ENCODE results near the gene LSAMP. TPM values are rescaled to one million over a fixed set of nuclear protein-coding genes. Genes with fewer than 3 reads are reported as not detected.

LSAMP gene
- total RNA-seq, 1 experiment from 2014 or later, result 0.15 TPM

- DNase-seq (no peak), ATAC-seq (no peak)
- no peaks in the 10 kb centered on the region for H3K36me3 ChIP-seq (ENCODE audit: low read depth, low read length)
- H4K20me1 ChIP-seq (ENCODE audit: low read length), result no peaks in the 10 kb centered on the region
- TF ChIP-seq CTCF (conservative IDR thresholded peaks at IDR 0.05; ENCODE audit: low read depth, low read length) (no peak), EZH2phosphoT487 (IDR thresholded peaks at IDR 0.05; ENCODE audit: borderline replicate concordance, low read length) (no peak), EZH2 (IDR thresholded peaks at IDR 0.05; ENCODE audit: low read length, unreplicated experiment) (no peak)
- H3F3A ChIP-seq (ENCODE audit: low read length, unreplicated experiment), result no peaks in the 10 kb centered on the region
- intact Hi-C loops (cut with micrococcal nuclease), result loop anchor here (1.0 to 5.0 kb wide), 3 partner anchors 89 to 836 kb away; no protein-coding TSS in a partner anchor
- H3K4me2 ChIP-seq (ENCODE audit: low read length), result no peak overlapping the region
- H3K79me2 ChIP-seq (ENCODE audit: low read length), result no peaks in the 10 kb centered on the region
- H3K9me3 ChIP-seq (ENCODE audit: low read length), result no peaks in the 10 kb centered on the region
- CTCF ChIA-PET, result interaction anchor here (0.7 kb wide), 1 partner anchor 89 kb away, joined by 5 read pairs; no protein-coding TSS in a partner anchor
- no peaks in the 10 kb centered on the region for H3K9me2 ChIP-seq (replicated peaks; ENCODE audit: low read length)
- POLR2A ChIA-PET (ENCODE audit: unreplicated experiment), result interaction anchor here (0.6 kb wide), 1 partner anchor 137 kb away, joined by 3 read pairs; no protein-coding TSS in a partner anchor
- H3K4me1 ChIP-seq (ENCODE audit: insufficient read depth, low read length), result no peaks in the 10 kb centered on the region
- H2AFZ ChIP-seq (ENCODE audit: low read length), result no peak overlapping the region
- no peak overlapping the region for H3K4me3 ChIP-seq (ENCODE audit: low read length)
- no peak overlapping the region for H3K27ac ChIP-seq (ENCODE audit: low read length)
- BruUV-seq (replicated peaks), result no TSS peak
- no peaks in the 10 kb centered on the region for H3K27me3 ChIP-seq (ENCODE audit: low read length)
- no peak overlapping the region for H3K9ac ChIP-seq (ENCODE audit: low read length)
Observed at GRCh38 chr3:115921711-115922110, 523.6 kb downstream of the LSAMP start.

- CTCF ChIA-PET, result no interaction called here
- Histone ChIP-seq H3K4me3 (ENCODE audit: low read length) (no peak overlapping the region), H3F3A (ENCODE audit: low read length, unreplicated experiment) (no peaks in the 10 kb centered on the region), H3K27ac (ENCODE audit: low read length) (no peak overlapping the region), H3K4me1 (ENCODE audit: insufficient read depth, low read length) (no peaks in the 10 kb centered on the region), H4K20me1 (ENCODE audit: low read length) (no peaks in the 10 kb centered on the region), H3K9me2 (replicated peaks; ENCODE audit: low read length) (no peaks in the 10 kb centered on the region), H3K4me2 (ENCODE audit: low read length) (no peak overlapping the region), H2AFZ (ENCODE audit: low read length) (no peak overlapping the region), H3K9me3 (ENCODE audit: low read length) (no peaks in the 10 kb centered on the region), H3K9ac (ENCODE audit: low read length) (no peak overlapping the region), H3K27me3 (ENCODE audit: low read length) (no peaks in the 10 kb centered on the region), H3K79me2 (ENCODE audit: low read length) (no peaks in the 10 kb centered on the region), H3K36me3 (ENCODE audit: low read depth, low read length) (no peaks in the 10 kb centered on the region)
- POLR2A ChIA-PET (ENCODE audit: unreplicated experiment), result interaction anchor here (0.6 kb wide), 1 partner anchor 116 kb away, joined by 4 read pairs; no protein-coding TSS in a partner anchor
- ATAC-seq (no peak), DNase-seq (no peak)
- intact Hi-C loops (cut with micrococcal nuclease), result no loop called here
- no TSS peak for BruUV-seq (replicated peaks)
- TF ChIP-seq EZH2 (IDR thresholded peaks at IDR 0.05; ENCODE audit: low read length, unreplicated experiment) (no peak), CTCF (conservative IDR thresholded peaks at IDR 0.05; ENCODE audit: low read depth, low read length) (no peak), EZH2phosphoT487 (IDR thresholded peaks at IDR 0.05; ENCODE audit: borderline replicate concordance, low read length) (no peak)
Observed at GRCh38 chr3:115918900-115919299, 526.4 kb downstream of the LSAMP start.

GRCh38 chr3:115916866-115917265 is 528.4 kb downstream of the LSAMP start:
- H3K4me2 ChIP-seq (ENCODE audit: low read length), result no peak overlapping the region
- H3K27ac ChIP-seq (ENCODE audit: low read length), result no peak overlapping the region
- no peaks in the 10 kb centered on the region for H3K36me3 ChIP-seq (ENCODE audit: low read depth, low read length)
- no peaks in the 10 kb centered on the region for H4K20me1 ChIP-seq (ENCODE audit: low read length)
- ChIA-PET POLR2A (ENCODE audit: unreplicated experiment) (interaction anchor here (1.0 kb wide), 1 partner anchor 94 kb away, joined by 3 read pairs; no protein-coding TSS in a partner anchor), CTCF (no interaction called here)
- H3K9me2 ChIP-seq (replicated peaks; ENCODE audit: low read length), result no peaks in the 10 kb centered on the region
- H3F3A ChIP-seq (ENCODE audit: low read length, unreplicated experiment), result no peaks in the 10 kb centered on the region
- H3K27me3 ChIP-seq (ENCODE audit: low read length), result no peaks in the 10 kb centered on the region
- TF ChIP-seq EZH2 (IDR thresholded peaks at IDR 0.05; ENCODE audit: low read length, unreplicated experiment) (no peak), EZH2phosphoT487 (IDR thresholded peaks at IDR 0.05; ENCODE audit: borderline replicate concordance, low read length) (no peak), CTCF (conservative IDR thresholded peaks at IDR 0.05; ENCODE audit: low read depth, low read length) (no peak)
- BruUV-seq (replicated peaks), result no TSS peak
- no peak overlapping the region for H2AFZ ChIP-seq (ENCODE audit: low read length)
- intact Hi-C loops (cut with micrococcal nuclease), result no loop called here
- no peak overlapping the region for H3K4me3 ChIP-seq (ENCODE audit: low read length)
- H3K9me3 ChIP-seq (ENCODE audit: low read length), result no peaks in the 10 kb centered on the region
- no peaks in the 10 kb centered on the region for H3K79me2 ChIP-seq (ENCODE audit: low read length)
- DNase-seq (no peak), ATAC-seq (no peak)
- no peaks in the 10 kb centered on the region for H3K4me1 ChIP-seq (ENCODE audit: insufficient read depth, low read length)
- no peak overlapping the region for H3K9ac ChIP-seq (ENCODE audit: low read length)

Measured in PC-3 (cell line).